Measurements from ENCODE around the gene DONSON. TPM values are rescaled to one million over a fixed set of nuclear protein-coding genes. Genes with fewer than 3 reads are reported as not detected.

DONSON gene
- total RNA-seq, 4 donors from 2014 or later, result 6.1 to 13.2 (median 11.9) TPM

GRCh38 chr21:33541756-33542639 is 46.5 kb downstream of the DONSON start, which contains the start of gene GART:
Gene GART (minus strand): TSS chr21:33542117. CDS start chr21:33539315, 2,802 bp downstream.
- H3K27me3 ChIP-seq, result no peaks in the 10 kb centered on the region
- intact Hi-C loops (cut with DNase I), result no loop called here
- H3K36me3 ChIP-seq, result peaks cover 0 to 34% (median 24%) of the 10 kb centered on the region in 3 donors
- H3K27ac ChIP-seq, result peak within 1 kb of the TSS; percentile 99 to 100 (median 99)
- peak; percentile 67 for DNase-seq
- H3K9me3 ChIP-seq, result no peaks in the 10 kb centered on the region
- 0 to 1% methylated on average over 9 to 30 of the region's 56 CpGs for WGBS, 2 donors
- H3K4me1 ChIP-seq, result peaks cover 16 to 48% (median 19%) of the 10 kb centered on the region in 3 donors
- H3K4me3 ChIP-seq, result peak within 1 kb of the TSS; percentile 74 to 90 (median 80)
- TF ChIP-seq, protein P1, sequence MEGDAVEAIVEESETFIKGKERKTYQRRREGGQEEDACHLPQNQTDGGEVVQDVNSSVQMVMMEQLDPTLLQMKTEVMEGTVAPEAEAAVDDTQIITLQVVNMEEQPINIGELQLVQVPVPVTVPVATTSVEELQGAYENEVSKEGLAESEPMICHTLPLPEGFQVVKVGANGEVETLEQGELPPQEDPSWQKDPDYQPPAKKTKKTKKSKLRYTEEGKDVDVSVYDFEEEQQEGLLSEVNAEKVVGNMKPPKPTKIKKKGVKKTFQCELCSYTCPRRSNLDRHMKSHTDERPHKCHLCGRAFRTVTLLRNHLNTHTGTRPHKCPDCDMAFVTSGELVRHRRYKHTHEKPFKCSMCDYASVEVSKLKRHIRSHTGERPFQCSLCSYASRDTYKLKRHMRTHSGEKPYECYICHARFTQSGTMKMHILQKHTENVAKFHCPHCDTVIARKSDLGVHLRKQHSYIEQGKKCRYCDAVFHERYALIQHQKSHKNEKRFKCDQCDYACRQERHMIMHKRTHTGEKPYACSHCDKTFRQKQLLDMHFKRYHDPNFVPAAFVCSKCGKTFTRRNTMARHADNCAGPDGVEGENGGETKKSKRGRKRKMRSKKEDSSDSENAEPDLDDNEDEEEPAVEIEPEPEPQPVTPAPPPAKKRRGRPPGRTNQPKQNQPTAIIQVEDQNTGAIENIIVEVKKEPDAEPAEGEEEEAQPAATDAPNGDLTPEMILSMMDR (IDR thresholded peaks at IDR 0.05), result no peak
- peak in 2 of 4 donors; percentile 74 to 80 for TF ChIP-seq POLR2A (IDR thresholded peaks at IDR 0.05)

GRCh38 chr21:33541105-33541711 is 47.3 kb downstream of the DONSON start:
- TF ChIP-seq, protein P1 (IDR thresholded peaks at IDR 0.05), result no peak
- no peak for TF ChIP-seq POLR2A (IDR thresholded peaks at IDR 0.05)
- WGBS, 2 donors, result 37 to 45% methylated on average over 19 of the region's 19 CpGs
- intact Hi-C loops (cut with DNase I), result no loop called here
- Histone ChIP-seq H3K9me3 (no peaks in the 10 kb centered on the region), H3K4me1 (peaks cover 16 to 40% (median 19%) of the 10 kb centered on the region in 3 donors), H3K36me3 (peaks cover 0 to 34% (median 19%) of the 10 kb centered on the region in 3 donors), H3K27ac (peak overlapping the region; percentile 99 to 100 (median 99)), H3K27me3 (no peaks in the 10 kb centered on the region), H3K4me3 (peak overlapping the region; percentile 74 to 90 (median 80))
- DNase-seq, result no peak

- intact Hi-C loops (cut with DNase I), result no loop called here
- DNase-seq, result no peak
- WGBS, 2 donors, result 42 to 44% methylated on average over 3 of the region's 3 CpGs
Measured at GRCh38 chr21:33540711-33541104, 47.8 kb downstream of the DONSON start.

DNA sequence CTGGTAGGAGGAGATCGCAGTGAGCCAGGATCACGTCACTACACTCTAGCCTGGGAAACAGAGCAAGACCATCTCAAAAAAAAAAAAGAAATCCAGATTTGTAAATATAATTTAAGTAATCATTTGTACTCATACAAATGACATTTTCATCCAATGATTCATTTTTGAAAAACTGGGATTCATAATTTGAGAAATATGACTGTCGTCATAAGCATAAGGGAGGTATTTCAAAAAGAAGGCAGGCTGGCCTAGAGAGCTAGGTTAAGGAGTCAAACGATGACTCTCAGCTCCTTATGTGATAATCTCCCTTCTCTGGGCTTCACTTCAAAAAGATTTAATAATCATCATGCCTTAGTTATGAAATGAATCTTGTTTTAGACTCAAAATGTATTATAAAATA is 48.9 kb downstream of the DONSON start:
- H3K4me1 ChIP-seq, result peaks cover 13 to 24% (median 17%) of the 10 kb centered on the region in 3 donors
- no peaks in the 10 kb centered on the region for H3K27me3 ChIP-seq
- H3K9me3 ChIP-seq, result no peaks in the 10 kb centered on the region
- no peak overlapping the region for H3K27ac ChIP-seq
- 72 to 73% methylated on average over 4 of the region's 4 CpGs for WGBS, 2 donors
- no peak for DNase-seq
- TF ChIP-seq POLR2A (IDR thresholded peaks at IDR 0.05), result no peak
- TF ChIP-seq, protein P1 (IDR thresholded peaks at IDR 0.05), result no peak
- peaks cover 2 to 49% (median 20%) of the 10 kb centered on the region in 3 donors for H3K36me3 ChIP-seq
- intact Hi-C loops (cut with DNase I), result no loop called here
- H3K4me3 ChIP-seq, result no peak overlapping the region

More at GRCh38 chr21:33540711-33541104, 47.8 kb downstream of the DONSON start:
- TF ChIP-seq POLR2A (IDR thresholded peaks at IDR 0.05), result no peak
- TF ChIP-seq, protein P1 (IDR thresholded peaks at IDR 0.05), result no peak
- no peaks in the 10 kb centered on the region for H3K9me3 ChIP-seq
- peak overlapping the region in 3 of 4 donors; percentile 99 to 100 (median 99) for H3K27ac ChIP-seq
- peaks cover 0 to 38% (median 19%) of the 10 kb centered on the region in 3 donors for H3K36me3 ChIP-seq
- H3K4me3 ChIP-seq, result peak overlapping the region in 3 of 4 donors; percentile 77 to 90 (median 84)
- no peaks in the 10 kb centered on the region for H3K27me3 ChIP-seq
- peaks cover 13 to 35% (median 19%) of the 10 kb centered on the region in 3 donors for H3K4me1 ChIP-seq

All from esophagus squamous epithelium (tissue), 5 donors.